Mesenchymal stem cell (in vitro differentiated cells and primary cell): ENCODE results near the gene R3HDM4.

Experiments
- DNase-seq: peaks from one replicate; pipeline ENCODE4 v3.0.0-alpha.2; 2013
- H2AFZ ChIP-seq: one replicate; pipeline ENCODE4 v1.6.1; 2013; ENCODE audit warnings: low read depth, mild to moderate bottlenecking, control low read depth, inconsistent platforms, low read length, moderate library complexity
- H2AK5ac ChIP-seq: 2 replicates; pipeline ENCODE4 v1.6.1; 2013; ENCODE audit warnings: low read length, moderate library complexity, mild to moderate bottlenecking, inconsistent platforms; ENCODE audit not compliant: severe bottlenecking
- H2BK120ac ChIP-seq: one replicate; pipeline ENCODE4 v1.6.1; 2013; ENCODE audit warnings: low read depth, mild to moderate bottlenecking, inconsistent platforms, low read length, moderate library complexity
- H2BK12ac ChIP-seq, 2 experiments: one replicate each; pipeline ENCODE4 v1.6.1; 2013; ENCODE audit warnings: inconsistent platforms in 2 of 2, low read length in 2 of 2, mild to moderate bottlenecking in 2 of 2, moderate library complexity in 2 of 2, control low read depth in 1 of 2
- H2BK15ac ChIP-seq: one replicate; pipeline ENCODE4 v1.6.1; 2013; ENCODE audit warnings: mild to moderate bottlenecking, low read depth, inconsistent platforms; ENCODE audit not compliant: poor library complexity, severe bottlenecking
- H2BK5ac ChIP-seq: 2 replicates; pipeline ENCODE4 v1.6.1; 2013; ENCODE audit warnings: low read depth, mild to moderate bottlenecking, low read length, control low read depth, inconsistent platforms; ENCODE audit not compliant: poor library complexity, severe bottlenecking
- H3K14ac ChIP-seq, 2 experiments: one replicate each; pipeline ENCODE4 v1.6.1; 2013; ENCODE audit warnings: inconsistent platforms in 2 of 2, low read length in 2 of 2, control low read depth in 1 of 2, mild to moderate bottlenecking in 1 of 2, moderate library complexity in 1 of 2
- H3K18ac ChIP-seq, 2 experiments: one replicate each; pipeline ENCODE4 v1.6.1; 2013; ENCODE audit warnings: inconsistent platforms in 2 of 2, low read length in 2 of 2, control low read depth in 1 of 2, low read depth in 1 of 2, mild to moderate bottlenecking in 1 of 2
- H3K23ac ChIP-seq, 2 experiments: one replicate each; pipeline ENCODE4 v1.6.1; 2013; ENCODE audit warnings: inconsistent platforms in 2 of 2, low read length in 2 of 2, mild to moderate bottlenecking in 2 of 2, moderate library complexity in 2 of 2, control low read depth in 1 of 2
- H3K27ac ChIP-seq: 2 replicates; pipeline ENCODE4 v1.5.1; 2013; ENCODE audit warnings: mild to moderate bottlenecking, moderate library complexity, low read length, control low read depth, inconsistent platforms; ENCODE audit not compliant: poor library complexity, severe bottlenecking
- H3K27me3 ChIP-seq, 2 experiments: 2 replicates each; pipeline versions ENCODE4 v1.6.1 to v1.7.0; 2013; ENCODE audit warnings: low read length in 2 of 2, mild to moderate bottlenecking in 2 of 2, moderate library complexity in 2 of 2, control low read depth in 1 of 2, inconsistent platforms in 1 of 2; ENCODE audit not compliant: control insufficient read depth in 1 of 2, insufficient read depth in 1 of 2
- H3K36me3 ChIP-seq, 2 experiments: 2 replicates each; pipeline versions ENCODE4 v1.6.1 to v1.7.0; 2013; ENCODE audit warnings: low read length in 2 of 2, control low read depth in 1 of 2, inconsistent platforms in 1 of 2, low read depth in 1 of 2, mild to moderate bottlenecking in 1 of 2; ENCODE audit not compliant: insufficient read depth in 2 of 2, control insufficient read depth in 1 of 2
- H3K4ac ChIP-seq, 2 experiments: one replicate each; pipeline ENCODE4 v1.6.1; 2013; ENCODE audit warnings: inconsistent platforms in 2 of 2, low read length in 2 of 2, mild to moderate bottlenecking in 2 of 2, moderate library complexity in 2 of 2, control low read depth in 1 of 2, low read depth in 1 of 2
- H3K4me1 ChIP-seq: 2 replicates; pipeline ENCODE4 v1.6.1; 2013; ENCODE audit warnings: low read depth, low read length, control low read depth; ENCODE audit not compliant: control insufficient read depth, insufficient read depth
- H3K4me2 ChIP-seq: 2 replicates; pipeline ENCODE4 v1.6.1; 2013; ENCODE audit warnings: low read length, mild to moderate bottlenecking, inconsistent platforms; ENCODE audit not compliant: poor library complexity, severe bottlenecking
- H3K4me3 ChIP-seq, 2 experiments: 2 replicates each; pipeline versions ENCODE4 v1.5.1 to v1.7.0; 2013; ENCODE audit warnings: low read length in 2 of 2, mild to moderate bottlenecking in 2 of 2, control low read depth in 1 of 2, low read depth in 1 of 2; ENCODE audit not compliant: insufficient read depth in 1 of 2
- H3K79me1 ChIP-seq: replicated peaks from 2 replicates; pipeline ENCODE4 v1.6.1; 2013; ENCODE audit warnings: mild to moderate bottlenecking, control low read depth, low read length, inconsistent platforms; ENCODE audit not compliant: poor library complexity, severe bottlenecking
- H3K9ac ChIP-seq: 2 replicates; pipeline ENCODE4 v1.7.0; 2013; ENCODE audit warnings: mild to moderate bottlenecking, low read length, moderate library complexity
- H3K9me3 ChIP-seq: 2 replicates; pipeline ENCODE4 v1.7.0; 2013; ENCODE audit warnings: mild to moderate bottlenecking, low read length; ENCODE audit not compliant: control insufficient read depth
- H4K8ac ChIP-seq: one replicate; pipeline ENCODE4 v1.6.1; 2013; ENCODE audit warnings: inconsistent platforms, mild to moderate bottlenecking, low read length, moderate library complexity
- H4K91ac ChIP-seq: one replicate; pipeline ENCODE4 v1.6.1; 2013; ENCODE audit warnings: mild to moderate bottlenecking, low read length, inconsistent platforms
- WGBS: methylation state at CpG from one replicate; pipeline ENCODE4 v1.1.7; 2013; ENCODE audit warnings: mixed read lengths; 5-methylcytosine and 5-hydroxymethylcytosine counted together

Gene R3HDM4

DNA sequence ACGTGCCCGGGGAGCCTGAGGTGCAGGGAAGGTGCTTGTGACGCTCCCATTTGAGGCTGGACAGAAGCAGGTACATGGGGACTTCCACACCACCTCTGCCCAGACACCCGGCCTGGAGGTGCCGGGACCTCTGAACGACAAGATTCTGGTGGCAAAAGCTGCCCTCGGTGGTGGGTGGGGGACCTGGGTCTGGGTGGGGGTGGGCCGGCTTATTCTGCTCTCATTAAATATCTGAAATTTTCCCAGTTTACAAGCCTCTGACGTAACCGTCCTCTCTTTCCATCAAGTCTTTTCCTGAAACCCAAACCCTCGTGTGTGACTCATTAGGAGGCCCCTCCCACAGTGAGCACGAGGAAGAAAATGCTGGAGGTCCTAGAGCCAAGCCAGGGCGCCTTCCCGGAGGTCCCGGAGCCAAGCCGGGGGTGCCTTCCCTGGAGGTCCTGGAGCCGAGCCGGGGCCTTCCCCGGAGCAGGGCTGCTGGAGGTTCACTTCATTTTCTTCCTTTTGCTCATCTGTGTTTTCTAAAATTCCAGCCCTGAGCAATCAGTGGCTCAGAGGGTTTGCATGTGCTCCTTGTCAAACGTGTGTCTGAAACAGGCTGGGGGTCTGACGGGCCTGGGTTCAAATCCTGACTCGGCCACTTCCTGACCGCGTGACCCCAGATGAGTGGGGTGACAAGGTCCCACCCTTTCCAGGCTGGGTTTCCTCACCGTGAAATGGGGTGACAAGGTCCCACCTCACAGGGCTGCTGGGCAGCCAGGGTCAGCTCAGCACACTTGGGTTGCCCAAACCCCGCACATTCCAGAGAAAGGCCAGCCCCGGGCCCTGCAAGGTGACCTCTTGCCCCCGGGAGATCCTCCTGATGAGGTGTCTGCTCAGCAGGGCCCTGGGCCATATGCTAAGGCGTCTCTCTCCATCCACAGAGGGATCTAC is 43.5 kb downstream of the R3HDM4 start:
- H2AK5ac ChIP-seq = peak overlapping the region; percentile 60
- peak overlapping the region; percentile 66 for H4K8ac ChIP-seq
- no peak overlapping the region for H2BK5ac ChIP-seq
- H4K91ac ChIP-seq = peak overlapping the region; percentile 90
- peaks cover 58% of the 10 kb centered on the region for H3K4me1 ChIP-seq
- peak overlapping the region in 1 of 2 experiments; percentile 32 for H3K4ac ChIP-seq
- H3K27me3 ChIP-seq = no peaks in the 10 kb centered on the region
- H3K4me2 ChIP-seq = no peak overlapping the region
- peak overlapping the region; percentile 68 for H3K9ac ChIP-seq
- H3K18ac ChIP-seq = peak overlapping the region; percentile 55 to 58
- WGBS = 42% methylated on average over 23 of the region's 29 CpGs
- peak; percentile 94 for DNase-seq
- H3K79me1 ChIP-seq = peaks cover 5% of the 10 kb centered on the region
- no peak overlapping the region for H3K23ac ChIP-seq
- H2BK120ac ChIP-seq = no peak overlapping the region
- peak overlapping the region; percentile 57 to 69 for H2BK12ac ChIP-seq
- peaks cover 17 to 52% of the 10 kb centered on the region in 2 experiments for H3K36me3 ChIP-seq
- H3K4me3 ChIP-seq = no peak overlapping the region
- H2BK15ac ChIP-seq = peak overlapping the region; percentile 30
- H3K27ac ChIP-seq = peak overlapping the region; percentile 61
- H3K14ac ChIP-seq = no peak overlapping the region
- no peak overlapping the region for H2AFZ ChIP-seq
- H3K9me3 ChIP-seq = no peaks in the 10 kb centered on the region

- Histone ChIP-seq H3K79me1 (peaks cover 5% of the 10 kb centered on the region), H4K8ac (peak overlapping the region; percentile 27), H3K18ac (peak overlapping the region; percentile 45 to 58), H3K27me3 (no peaks in the 10 kb centered on the region), H3K14ac (no peak overlapping the region), H2BK120ac (no peak overlapping the region), H3K4me3 (no peak overlapping the region), H2BK12ac (peak overlapping the region; percentile 57 to 69), H3K27ac (peak overlapping the region; percentile 56), H3K4me2 (no peak overlapping the region), H2AK5ac (peak overlapping the region; percentile 43), H3K23ac (no peak overlapping the region), H3K36me3 (peaks cover 13 to 44% of the 10 kb centered on the region in 2 experiments), H4K91ac (peak overlapping the region; percentile 90), H3K4ac (peak overlapping the region in 1 of 2 experiments; percentile 6), H3K4me1 (peaks cover 61% of the 10 kb centered on the region), H2BK5ac (no peak overlapping the region), H2BK15ac (no peak overlapping the region), H3K9me3 (no peaks in the 10 kb centered on the region), H3K9ac (peak overlapping the region; percentile 68), H2AFZ (no peak overlapping the region)
- WGBS = 91% methylated on average over 34 of the region's 34 CpGs
- DNase-seq = no peak
Observed at GRCh38 chr19:868458-869244, 44.4 kb downstream of the R3HDM4 start.

DNA sequence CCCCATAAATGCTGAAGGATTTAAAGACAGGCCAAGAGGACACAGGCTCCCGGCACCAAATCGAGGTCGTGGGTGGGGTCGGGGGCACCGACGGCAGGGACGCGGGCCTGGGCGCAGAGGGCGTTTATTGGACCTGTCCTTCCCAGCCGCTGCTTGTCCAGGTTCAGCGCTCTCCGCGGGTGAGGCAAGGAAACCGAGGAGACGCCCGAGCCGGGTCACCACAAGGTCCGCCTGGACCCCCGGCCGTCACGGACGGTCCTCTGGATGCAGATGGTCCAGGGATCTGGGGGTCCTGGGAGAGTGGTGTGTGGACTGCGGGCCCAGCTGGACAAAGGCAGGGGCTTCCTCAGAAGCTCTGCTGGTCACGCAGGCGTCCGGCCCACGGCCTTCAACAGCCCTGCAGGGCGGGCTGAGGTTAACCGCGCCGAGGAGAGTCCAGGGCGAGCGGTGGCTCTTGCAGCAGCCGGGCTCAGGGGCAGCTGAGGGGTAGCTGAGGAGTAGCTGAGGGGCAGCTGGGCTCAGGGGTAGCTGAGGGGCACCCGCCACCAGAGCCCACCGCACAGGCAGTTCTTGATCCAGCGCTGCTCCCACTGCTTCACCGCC is 45.1 kb downstream of the R3HDM4 start:
- H3K4me1 ChIP-seq = peaks cover 61% of the 10 kb centered on the region
- peak overlapping the region; percentile 81 for H2AK5ac ChIP-seq
- no peak overlapping the region for H2BK15ac ChIP-seq
- H2AFZ ChIP-seq = no peak overlapping the region
- no peak overlapping the region for H3K4me2 ChIP-seq
- H3K9ac ChIP-seq = no peak overlapping the region
- H2BK5ac ChIP-seq = no peak overlapping the region
- no peak overlapping the region for H3K23ac ChIP-seq
- no peak overlapping the region for H3K4me3 ChIP-seq
- WGBS = 96% methylated on average over 36 of the region's 39 CpGs
- no peak for DNase-seq
- no peaks in the 10 kb centered on the region for H3K9me3 ChIP-seq
- peak overlapping the region; percentile 11 for H3K27ac ChIP-seq
- peaks cover 5% of the 10 kb centered on the region for H3K79me1 ChIP-seq
- H4K91ac ChIP-seq = no peak overlapping the region
- H3K14ac ChIP-seq = no peak overlapping the region
- no peak overlapping the region for H2BK120ac ChIP-seq
- no peak overlapping the region for H4K8ac ChIP-seq
- no peak overlapping the region for H2BK12ac ChIP-seq
- H3K4ac ChIP-seq = no peak overlapping the region
- H3K36me3 ChIP-seq = peaks cover 13 to 41% of the 10 kb centered on the region in 2 experiments
- H3K18ac ChIP-seq = no peak overlapping the region
- H3K27me3 ChIP-seq = no peaks in the 10 kb centered on the region
